Tibial nerve (tissue), 4 donors: ENCODE measurements around the gene RUNX2. TPM values are rescaled to one million over a fixed set of nuclear protein-coding genes. Genes with fewer than 3 reads are reported as not detected.

Experiments used
- DNase-seq, 2 donors: peaks; one replicate each; pipeline ENCODE4 v3.0.0-alpha.2; 2019; ENCODE audit warnings: low spot score in 2 of 2
- H3K27ac ChIP-seq, 4 donors: fragments of 200-600 bp; sonication (generic) in 3 of 4; one replicate each; pipeline ENCODE4 v1.5.1; 2017 to 2019; ENCODE audit warnings: mild to moderate bottlenecking in 1 of 4
- H3K27me3 ChIP-seq, 2 donors: fragments of 200-600 bp; sonication (generic) in 1 of 2; one replicate each; pipeline versions ENCODE4 v1.5.1 to v1.6.0; 2017 to 2019
- H3K36me3 ChIP-seq, 3 donors: fragments of 200-600 bp; sonication (generic); one replicate each; pipeline ENCODE4 v1.5.1; 2018 to 2019
- H3K4me1 ChIP-seq, 4 donors: fragments of 200-600 bp; sonication (generic) in 3 of 4; one replicate each; pipeline ENCODE4 v1.5.1; 2017 to 2019
- H3K4me3 ChIP-seq, 4 donors: fragments of 200-600 bp; sonication (generic) in 3 of 4; one replicate each; pipeline ENCODE4 v1.5.1; 2017 to 2019; ENCODE audit warnings: mild to moderate bottlenecking in 1 of 4, moderate library complexity in 1 of 4
- H3K9me3 ChIP-seq, 4 donors: fragments of 200-600 bp; sonication (generic) in 3 of 4; one replicate each; pipeline ENCODE4 v1.5.1; 2017 to 2019
- EP300 ChIP-seq, 2 donors: sonication (generic); formaldehyde crosslinking; IDR thresholded peaks; one replicate each; pipeline ENCODE4 v1.6.1; 2017; ENCODE audit warnings: antibody characterized with exemption in 2 of 2, mild to moderate bottlenecking in 1 of 2
- POLR2A ChIP-seq, 2 donors: fragments of 450-650 bp; IDR thresholded peaks; one replicate each; pipeline ENCODE4 v1.6.1; 2017; ENCODE audit warnings: antibody characterized with exemption in 2 of 2, mild to moderate bottlenecking in 2 of 2, moderate library complexity in 2 of 2
- WGBS, 2 donors: methylation state at CpG; one replicate each; pipeline ENCODE4 v1.1.5; 2018; 5-methylcytosine and 5-hydroxymethylcytosine counted together
- total RNA-seq, 4 donors: library from RNA; depleted of rRNA; stranded (reverse); fragments of >200 nt; gene quantifications; one replicate each; pipeline ENCODE4 v1.1.0, GENCODE V29; 2016
- TF ChIP-seq, protein P1 (sequence below), 5 experiments: fragments of 200-600 bp in 3 of 5; fragments of 450-650 bp in 2 of 5; sonication (generic) in 3 of 5; IDR thresholded peaks; one replicate each; pipeline ENCODE4 v1.5.1; 2016 to 2019; ENCODE audit warnings: antibody characterized with exemption in 5 of 5, mild to moderate bottlenecking in 3 of 5, moderate library complexity in 2 of 5

RUNX2 gene
- total RNA-seq, 4 donors from 2014 or later = 6.3 to 12.3 (median 7.8) TPM

DNA sequence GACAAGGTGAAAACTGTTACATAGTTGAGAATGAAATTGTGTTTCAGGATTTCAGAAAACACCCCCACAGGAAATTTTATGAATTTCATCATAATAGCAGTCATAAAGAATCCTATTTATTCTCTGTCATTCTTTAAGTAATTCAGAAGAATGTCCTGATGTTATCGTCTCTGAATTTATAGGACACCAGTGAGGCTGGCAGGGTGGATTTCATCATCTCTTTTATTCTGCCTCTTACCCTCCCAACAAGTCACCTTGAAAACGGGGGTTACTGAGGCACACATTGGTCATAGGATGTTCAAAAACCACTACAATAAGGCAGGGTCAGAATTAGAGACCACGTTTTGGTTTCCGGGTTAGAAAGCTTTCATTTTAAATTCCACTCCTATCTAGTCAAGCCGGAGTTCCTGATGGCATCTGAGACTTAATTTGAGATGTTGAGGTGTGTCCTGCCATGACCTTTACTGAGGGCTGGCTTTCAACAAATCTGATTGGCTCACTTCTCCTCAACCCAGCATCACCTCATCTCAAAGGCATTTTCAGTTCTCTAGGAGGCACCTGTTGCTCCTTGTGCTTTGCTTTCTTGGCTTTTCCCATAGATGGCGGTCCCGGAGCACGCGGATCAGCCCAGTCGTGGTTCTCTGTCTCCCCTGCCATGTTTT, 280.3 kb downstream of the RUNX2 start:
- Histone ChIP-seq H3K4me1 (peaks cover 0 to 8% (median 4%) of the 10 kb centered on the region in 4 donors), H3K9me3 (peaks cover 0 to 2% (median 0%) of the 10 kb centered on the region in 4 donors), H3K27me3 (no peaks in the 10 kb centered on the region), H3K4me3 (no peak overlapping the region), H3K36me3 (no peaks in the 10 kb centered on the region), H3K27ac (no peak overlapping the region)
- TF ChIP-seq, protein P1, sequence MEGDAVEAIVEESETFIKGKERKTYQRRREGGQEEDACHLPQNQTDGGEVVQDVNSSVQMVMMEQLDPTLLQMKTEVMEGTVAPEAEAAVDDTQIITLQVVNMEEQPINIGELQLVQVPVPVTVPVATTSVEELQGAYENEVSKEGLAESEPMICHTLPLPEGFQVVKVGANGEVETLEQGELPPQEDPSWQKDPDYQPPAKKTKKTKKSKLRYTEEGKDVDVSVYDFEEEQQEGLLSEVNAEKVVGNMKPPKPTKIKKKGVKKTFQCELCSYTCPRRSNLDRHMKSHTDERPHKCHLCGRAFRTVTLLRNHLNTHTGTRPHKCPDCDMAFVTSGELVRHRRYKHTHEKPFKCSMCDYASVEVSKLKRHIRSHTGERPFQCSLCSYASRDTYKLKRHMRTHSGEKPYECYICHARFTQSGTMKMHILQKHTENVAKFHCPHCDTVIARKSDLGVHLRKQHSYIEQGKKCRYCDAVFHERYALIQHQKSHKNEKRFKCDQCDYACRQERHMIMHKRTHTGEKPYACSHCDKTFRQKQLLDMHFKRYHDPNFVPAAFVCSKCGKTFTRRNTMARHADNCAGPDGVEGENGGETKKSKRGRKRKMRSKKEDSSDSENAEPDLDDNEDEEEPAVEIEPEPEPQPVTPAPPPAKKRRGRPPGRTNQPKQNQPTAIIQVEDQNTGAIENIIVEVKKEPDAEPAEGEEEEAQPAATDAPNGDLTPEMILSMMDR (IDR thresholded peaks at IDR 0.05) = no peak
- TF ChIP-seq EP300 (IDR thresholded peaks at IDR 0.05) (no peak), POLR2A (IDR thresholded peaks at IDR 0.05) (no peak)
- DNase-seq = no peak
- 74 to 82% methylated on average over 10 of the region's 10 CpGs for WGBS, 2 donors

DNA sequence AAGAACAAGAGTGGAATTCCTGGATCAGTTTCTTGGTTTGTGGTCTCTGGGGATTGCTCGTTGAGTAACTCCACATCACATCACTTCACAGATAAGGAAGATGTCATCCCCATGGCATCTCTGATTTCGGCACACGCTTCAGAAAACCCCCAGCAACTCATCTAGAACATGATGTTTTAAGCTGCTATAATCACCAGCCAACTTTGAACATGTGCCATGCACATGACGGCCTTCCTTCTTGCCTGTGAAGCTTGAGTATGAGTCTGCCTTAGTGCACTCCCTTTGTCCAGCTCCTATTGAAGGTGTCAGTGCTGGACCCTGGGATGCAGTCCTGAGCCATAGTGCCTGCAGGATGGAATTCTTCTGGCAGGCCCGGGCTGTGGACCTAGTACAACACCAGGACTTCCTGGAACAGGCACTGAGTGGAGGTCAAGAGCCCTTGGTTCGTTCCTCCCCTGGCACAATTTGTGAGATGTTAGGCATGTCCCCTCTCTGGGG, 281.1 kb downstream of the RUNX2 start:
- WGBS, 2 donors = 89 to 90% methylated on average over 5 to 6 of the region's 6 CpGs
- Histone ChIP-seq H3K36me3 (no peaks in the 10 kb centered on the region), H3K4me1 (peaks cover 0 to 13% (median 4%) of the 10 kb centered on the region in 4 donors), H3K27me3 (no peaks in the 10 kb centered on the region), H3K4me3 (no peak overlapping the region), H3K9me3 (no peaks in the 10 kb centered on the region), H3K27ac (no peak overlapping the region)
- DNase-seq = peak; percentile 21 to 55
- TF ChIP-seq EP300 (IDR thresholded peaks at IDR 0.05) (peak in 1 of 2 donors; percentile 54), POLR2A (IDR thresholded peaks at IDR 0.05) (no peak)
- TF ChIP-seq, protein P1 (IDR thresholded peaks at IDR 0.05) = no peak

DNA sequence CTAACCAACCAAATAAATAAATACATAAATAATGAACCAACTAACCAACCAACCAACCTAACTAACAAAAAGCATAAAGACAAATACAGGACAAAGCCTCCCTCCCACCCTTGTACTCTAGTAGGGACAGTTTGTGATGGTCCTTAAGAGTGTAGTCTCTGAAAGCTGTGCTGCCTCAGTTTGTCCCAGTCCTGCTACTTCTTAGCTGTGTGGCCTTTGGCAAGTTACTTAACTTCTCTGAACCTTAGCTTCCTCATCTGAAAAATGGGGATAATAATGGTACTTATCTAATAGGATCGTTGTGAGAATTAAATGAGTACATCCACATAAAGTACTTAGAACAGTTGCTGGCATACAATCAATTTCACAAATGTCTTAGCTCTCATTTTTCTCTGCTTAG, 282.2 kb downstream of the RUNX2 start:
- Histone ChIP-seq H3K9me3 (no peaks in the 10 kb centered on the region), H3K36me3 (no peaks in the 10 kb centered on the region), H3K27me3 (no peaks in the 10 kb centered on the region), H3K27ac (no peak overlapping the region), H3K4me1 (peaks cover 0 to 13% (median 4%) of the 10 kb centered on the region in 4 donors), H3K4me3 (no peak overlapping the region)
- TF ChIP-seq, protein P1 (IDR thresholded peaks at IDR 0.05) = no peak
- TF ChIP-seq POLR2A (IDR thresholded peaks at IDR 0.05) (no peak), EP300 (IDR thresholded peaks at IDR 0.05) (no peak)
- no peak for DNase-seq
- 66 to 76% methylated on average over 1 of the region's 1 CpG for WGBS, 2 donors

DNA sequence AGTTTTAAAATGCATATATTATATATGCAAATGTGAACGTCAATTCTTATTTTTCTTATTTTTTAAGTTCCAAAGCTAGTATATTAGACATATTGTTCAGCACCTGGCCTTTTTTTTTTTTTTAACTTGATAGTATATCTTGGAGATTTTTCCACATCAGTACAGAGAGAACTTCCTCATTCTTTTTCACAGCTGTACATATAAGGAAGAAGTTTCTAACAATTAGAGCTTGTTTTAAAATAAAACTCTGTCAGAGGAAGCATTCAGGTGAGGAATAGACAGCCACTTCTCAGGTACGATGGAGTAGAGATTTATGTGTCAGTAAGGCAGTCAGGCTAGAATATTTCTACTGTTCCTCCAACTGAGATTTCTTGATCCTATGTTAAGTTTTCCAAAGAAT, 282.7 kb downstream of the RUNX2 start:
- no peak for TF ChIP-seq EP300 (IDR thresholded peaks at IDR 0.05)
- TF ChIP-seq, protein P1 (IDR thresholded peaks at IDR 0.05) = no peak
- TF ChIP-seq POLR2A (IDR thresholded peaks at IDR 0.05) = no peak
- peaks cover 0 to 13% (median 4%) of the 10 kb centered on the region in 4 donors for H3K4me1 ChIP-seq
- 78 to 79% methylated on average over 2 of the region's 2 CpGs for WGBS, 2 donors
- no peak overlapping the region for H3K27ac ChIP-seq
- DNase-seq = no peak
- no peak overlapping the region for H3K4me3 ChIP-seq
- H3K9me3 ChIP-seq = no peaks in the 10 kb centered on the region
- H3K27me3 ChIP-seq = no peaks in the 10 kb centered on the region
- H3K36me3 ChIP-seq = no peaks in the 10 kb centered on the region

DNA sequence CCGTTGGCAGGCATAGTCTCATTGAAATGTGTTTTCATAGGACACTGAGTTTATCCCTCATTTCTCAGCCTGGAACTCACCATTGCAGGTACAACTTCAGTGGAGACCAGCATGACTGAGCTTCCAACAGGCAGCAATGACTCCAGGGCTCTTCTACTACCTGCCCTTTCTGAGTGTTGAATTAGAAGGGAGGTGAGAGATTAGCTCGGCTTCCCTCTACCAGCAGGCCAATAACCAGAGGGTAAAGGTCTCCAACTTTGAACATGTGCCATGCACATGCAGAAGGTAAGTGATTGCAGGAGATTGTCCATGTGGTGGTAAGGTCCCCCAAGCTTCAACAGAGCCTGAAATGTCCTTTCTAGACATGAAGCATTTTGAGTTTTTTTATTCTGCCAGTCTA, 283.4 kb downstream of the RUNX2 start:
- no peak for DNase-seq
- TF ChIP-seq, protein P1 (IDR thresholded peaks at IDR 0.05) = no peak
- no peak for TF ChIP-seq EP300 (IDR thresholded peaks at IDR 0.05)
- no peak for TF ChIP-seq POLR2A (IDR thresholded peaks at IDR 0.05)
- H3K27ac ChIP-seq = no peak overlapping the region
- peaks cover 0 to 13% (median 4%) of the 10 kb centered on the region in 4 donors for H3K4me1 ChIP-seq
- H3K27me3 ChIP-seq = no peaks in the 10 kb centered on the region
- 87 to 88% methylated on average over 2 of the region's 2 CpGs for WGBS, 2 donors
- H3K9me3 ChIP-seq = no peaks in the 10 kb centered on the region
- H3K36me3 ChIP-seq = no peaks in the 10 kb centered on the region
- no peak overlapping the region for H3K4me3 ChIP-seq
